GM19467 (cell line): Measurements from ENCODE around the gene METTL6.
"Not testable (repeated sequence)": the region's sequence is repeated elsewhere in the genome, so short reads cannot be mapped to it uniquely, and the experiment has no call there.

Experiments
- ATAC-seq: cut with Tn5 transposase; IDR thresholded peaks from one replicate; pipeline ENCODE4 v1.9.1; 2021; ENCODE audit warnings: mild to moderate bottlenecking, moderate library complexity; ENCODE audit not compliant: unreplicated experiment

METTL6 gene

GRCh38 chr3:15405448-15406050, 21.8 kb downstream of the METTL6 start:
- ATAC-seq, result no peak

- ATAC-seq, result no peak
These were observed 22.6 kb downstream of the METTL6 start for GRCh38 chr3:15404767-15405166.

GRCh38 chr3:15403965-15404364, 23.4 kb downstream of the METTL6 start:
- no peak for ATAC-seq

GRCh38 chr3:15403495-15403894, 23.8 kb downstream of the METTL6 start:
- no peak for ATAC-seq

GRCh38 chr3:15401936-15402335, 25.4 kb downstream of the METTL6 start:
- no peak for ATAC-seq

GRCh38 chr3:15399970-15400369, 27.4 kb downstream of the METTL6 start:
- no peak for ATAC-seq

- not testable (repeated sequence) for ATAC-seq
These were observed 28.6 kb downstream of the METTL6 start for GRCh38 chr3:15398731-15399133.

GRCh38 chr3:15393252-15393651, 34.1 kb downstream of the METTL6 start:
- ATAC-seq, result not testable (repeated sequence)

- no peak for ATAC-seq
These were observed 36.3 kb downstream of the METTL6 start for GRCh38 chr3:15391007-15391406.

GRCh38 chr3:15390460-15390859, 36.9 kb downstream of the METTL6 start:
- ATAC-seq, result no peak

- ATAC-seq, result not testable (repeated sequence)
These were observed 39.0 kb downstream of the METTL6 start for GRCh38 chr3:15388335-15388734.

GRCh38 chr3:15387735-15388134, 39.6 kb downstream of the METTL6 start:
- no peak for ATAC-seq

GRCh38 chr3:15387171-15387581, 40.2 kb downstream of the METTL6 start:
- ATAC-seq, result no peak

- not testable (repeated sequence) for ATAC-seq
These were observed 40.7 kb downstream of the METTL6 start for GRCh38 chr3:15386654-15386955.

- ATAC-seq, result no peak
These were observed 41.3 kb downstream of the METTL6 start for GRCh38 chr3:15385901-15386653.

GRCh38 chr3:15385238-15385695, 42.1 kb downstream of the METTL6 start:
- ATAC-seq, result peak; percentile 15

GRCh38 chr3:15384510-15385237, 42.7 kb downstream of the METTL6 start:
- ATAC-seq, result peak; percentile 84

GRCh38 chr3:15382405-15382923, 44.9 kb downstream of the METTL6 start:
- no peak for ATAC-seq

GRCh38 chr3:15380980-15381890, 46.1 kb downstream of the METTL6 start:
- ATAC-seq, result no peak

- ATAC-seq, result peak; percentile 87
These were observed 49.2 kb downstream of the METTL6 start for GRCh38 chr3:15377961-15378791.
